HCEC 1CT (cell line): Measurements from ENCODE around the gene MTA3.

Source experiments
- DNase-seq: peaks from one replicate; pipeline ENCODE4 v3.0.0-alpha.2; 2017

The MTA3 gene

GRCh38 chr2:42742740-42743658, 174.6 kb downstream of the MTA3 start:
- no peak for DNase-seq

- no peak for DNase-seq
These were observed 175.2 kb downstream of the MTA3 start for GRCh38 chr2:42743659-42743990.

DNA sequence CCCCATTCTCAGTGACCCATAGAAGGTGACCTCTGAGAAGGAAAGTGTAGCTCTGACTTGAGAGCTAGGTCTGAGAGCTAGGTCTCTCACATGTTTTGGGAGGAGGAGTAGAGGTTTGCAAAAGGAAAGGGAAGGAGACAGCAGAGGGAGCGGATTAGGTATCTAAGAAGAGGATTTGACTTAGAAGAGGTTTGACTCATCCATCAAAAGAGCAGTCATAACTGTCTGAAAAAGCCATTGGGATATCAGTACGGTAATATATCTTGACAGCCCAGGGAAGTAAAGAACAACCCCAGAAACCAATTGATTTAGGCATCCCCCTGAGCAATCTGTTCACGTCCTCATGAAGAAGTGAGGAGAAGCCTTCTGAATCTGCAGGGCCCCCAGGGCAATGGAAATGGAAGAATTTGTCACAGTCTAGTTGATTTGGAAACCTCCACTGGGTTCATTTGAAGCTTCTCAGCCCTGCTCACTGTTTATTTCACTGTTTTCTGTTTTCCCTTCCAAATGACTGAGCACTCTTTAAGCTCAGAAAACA, 176.2 kb downstream of the MTA3 start:
- no peak for DNase-seq

DNA sequence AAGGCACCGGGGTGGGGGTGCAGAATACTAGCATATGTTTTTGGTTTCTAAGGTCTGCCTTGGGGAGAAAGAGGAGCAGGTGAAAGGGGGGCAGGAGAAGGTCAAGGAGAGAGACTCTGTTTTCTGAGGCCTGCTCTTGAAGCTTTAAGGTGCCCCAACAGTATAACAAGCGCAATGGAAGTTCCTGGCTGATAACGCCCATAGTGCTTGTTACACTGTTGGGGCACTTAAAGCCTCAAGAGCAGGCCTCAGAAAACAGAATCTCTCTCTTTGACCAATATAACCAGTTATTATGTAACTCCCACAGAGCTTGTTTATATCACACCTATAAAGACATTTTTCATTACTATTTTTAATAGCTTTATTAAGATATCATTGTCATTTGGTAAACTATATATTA, 179.0 kb downstream of the MTA3 start:
- no peak for DNase-seq

- DNase-seq, result no peak
These were observed 180.4 kb downstream of the MTA3 start for GRCh38 chr2:42748840-42749239.

DNA sequence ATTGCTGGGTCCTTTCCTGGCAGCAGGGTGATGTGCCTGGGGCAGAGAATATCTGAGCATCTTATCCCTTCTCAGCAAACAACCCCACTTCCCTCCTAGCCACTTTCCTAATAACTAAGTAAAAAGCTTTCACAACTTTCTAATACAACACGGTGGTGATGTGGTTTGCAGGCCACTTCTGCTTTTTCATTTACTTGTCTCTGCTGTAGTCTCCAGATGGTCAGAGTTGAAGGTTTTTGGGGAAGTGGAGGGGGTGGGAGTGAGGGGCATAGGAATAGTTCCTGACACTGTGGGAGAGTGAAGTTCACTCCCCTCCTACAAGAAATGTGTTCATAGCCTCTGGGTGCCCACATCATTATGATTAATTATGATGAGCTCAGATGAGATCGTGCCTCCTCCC, 183.9 kb downstream of the MTA3 start:
- no peak for DNase-seq

- no peak for DNase-seq
These were observed 184.7 kb downstream of the MTA3 start for GRCh38 chr2:42752816-42753813.

DNA sequence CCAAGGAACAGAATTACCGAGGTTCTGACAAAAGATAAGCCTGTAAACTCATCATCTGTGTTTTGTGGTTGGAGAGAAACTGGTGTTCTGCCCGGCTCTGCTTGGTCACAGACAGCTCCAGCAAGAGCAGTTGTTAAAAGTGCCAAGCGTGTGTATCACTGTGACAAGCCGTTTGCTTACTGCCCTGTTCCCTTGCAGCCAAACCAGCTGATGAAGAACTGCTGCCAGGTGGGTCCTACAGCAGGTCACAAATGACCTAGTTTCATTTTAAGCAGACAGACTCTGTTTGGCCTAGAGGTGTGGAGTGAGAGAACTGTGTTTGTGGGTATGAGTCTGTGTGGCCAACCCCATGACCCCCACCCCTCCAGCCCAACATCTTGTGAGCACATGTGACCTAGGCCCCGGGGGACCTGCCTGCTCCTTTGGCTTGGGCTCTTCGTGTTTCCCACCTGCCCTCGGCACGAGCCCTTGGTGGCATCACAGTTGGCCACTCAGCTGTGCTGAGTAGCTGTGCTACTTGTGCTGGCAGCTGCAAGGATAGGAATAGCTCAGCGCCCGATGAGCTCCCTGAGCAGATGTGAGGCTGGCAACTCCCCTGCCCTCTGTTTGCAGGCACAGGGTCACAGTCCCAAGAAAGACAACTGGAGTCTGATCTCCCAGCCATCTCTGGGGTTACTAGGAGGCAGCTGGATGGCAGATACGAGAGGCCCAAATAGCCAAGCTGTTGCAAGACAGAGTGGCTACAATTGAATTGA, 185.8 kb downstream of the MTA3 start:
- no peak for DNase-seq

DNA sequence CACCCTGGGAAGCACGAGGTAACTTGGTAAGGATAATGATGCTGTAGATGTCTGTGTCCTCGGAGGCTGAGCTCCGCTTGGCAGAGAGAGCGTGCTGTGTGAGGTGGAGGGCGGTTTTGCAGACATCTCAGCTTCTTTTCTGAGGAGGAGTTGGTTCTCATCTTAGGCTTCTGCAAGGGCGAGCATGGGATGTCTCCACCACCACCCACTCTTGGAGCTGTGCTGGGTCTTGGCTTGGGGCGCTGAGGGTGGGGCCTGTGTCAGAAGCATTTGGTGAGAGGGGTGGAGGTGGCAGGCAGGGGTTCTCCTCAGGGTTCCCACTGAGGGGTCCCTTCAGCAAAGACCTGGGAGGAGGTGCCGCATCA, 186.3 kb downstream of the MTA3 start:
- no peak for DNase-seq

- no peak for DNase-seq
These were observed 186.9 kb downstream of the MTA3 start for GRCh38 chr2:42755191-42755880.

DNA sequence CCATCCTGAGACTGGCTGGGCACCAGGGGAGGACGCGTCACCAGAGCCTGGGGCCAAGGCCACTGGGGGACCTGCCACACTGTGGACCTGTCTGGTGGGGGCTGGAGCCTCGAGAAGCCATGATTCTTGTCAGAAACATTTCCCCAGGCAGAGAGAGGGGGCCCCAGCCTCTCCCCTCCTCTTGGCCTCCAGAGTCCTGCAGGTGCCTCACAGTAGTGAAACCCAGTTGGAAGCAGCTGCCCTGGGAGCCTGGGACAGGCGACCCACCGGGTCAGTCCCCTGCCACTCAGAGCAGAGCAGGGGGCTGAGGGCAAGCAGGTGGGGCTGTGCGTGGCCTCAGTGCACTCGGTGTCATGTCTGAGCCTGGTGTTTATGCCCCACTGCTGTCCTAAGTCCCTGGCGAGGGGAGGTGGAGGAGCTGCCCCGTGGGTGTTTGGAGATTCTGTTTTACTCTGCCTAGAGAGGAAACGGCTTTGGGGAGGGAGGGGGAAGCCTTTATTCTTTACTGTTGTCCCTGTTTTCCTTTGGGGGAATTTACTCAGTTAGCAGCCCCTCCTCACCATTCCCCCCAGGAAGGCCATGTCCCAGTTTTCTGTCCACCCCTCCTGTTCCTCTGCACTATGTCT, 187.8 kb downstream of the MTA3 start:
- DNase-seq, result no peak

GRCh38 chr2:42756966-42757513, 188.6 kb downstream of the MTA3 start:
- DNase-seq, result no peak

- no peak for DNase-seq
These were observed 189.7 kb downstream of the MTA3 start for GRCh38 chr2:42757981-42758740.

GRCh38 chr2:42758751-42759150, 190.3 kb downstream of the MTA3 start:
- no peak for DNase-seq

DNA sequence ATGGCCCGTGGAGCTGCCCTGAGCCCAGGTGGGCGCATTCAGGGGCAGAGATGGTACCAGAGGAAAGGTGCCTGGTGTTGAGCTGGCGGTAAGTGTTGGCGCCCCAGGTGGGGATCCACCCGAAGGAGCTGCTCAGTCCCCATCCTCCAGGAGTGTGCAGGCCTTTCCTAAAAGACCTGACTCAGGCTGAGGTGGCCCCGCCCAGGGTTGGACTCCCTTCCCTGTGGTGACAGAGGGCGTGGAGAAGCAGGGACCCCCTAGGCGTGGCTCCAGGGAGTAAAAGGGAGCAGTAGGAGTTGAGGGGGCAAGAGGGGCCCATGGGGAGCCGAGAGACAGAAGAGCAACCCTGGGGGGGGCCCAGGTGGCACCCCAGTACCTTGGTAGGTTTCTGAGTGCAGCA, 193.1 kb downstream of the MTA3 start:
- DNase-seq, result no peak

DNA sequence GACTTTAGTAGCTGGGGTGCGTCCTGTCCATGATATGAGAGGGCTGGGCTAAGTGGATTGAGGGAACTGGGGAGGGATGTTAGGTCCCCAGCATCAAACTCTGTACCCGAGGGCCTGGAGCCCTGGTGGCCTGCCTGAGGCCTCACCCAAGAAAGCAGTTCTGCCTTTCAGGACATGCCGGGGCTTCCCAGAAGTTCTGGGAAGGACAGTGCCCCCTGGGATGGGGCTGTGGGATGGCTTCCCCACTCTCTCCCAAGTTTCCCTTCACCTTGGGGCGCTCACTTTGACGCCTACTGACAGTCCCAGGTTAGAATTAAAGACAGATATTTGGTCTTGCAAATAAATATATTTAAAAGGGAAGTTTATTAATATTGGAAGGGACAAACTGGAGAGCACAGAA, 193.7 kb downstream of the MTA3 start:
- DNase-seq, result no peak

DNA sequence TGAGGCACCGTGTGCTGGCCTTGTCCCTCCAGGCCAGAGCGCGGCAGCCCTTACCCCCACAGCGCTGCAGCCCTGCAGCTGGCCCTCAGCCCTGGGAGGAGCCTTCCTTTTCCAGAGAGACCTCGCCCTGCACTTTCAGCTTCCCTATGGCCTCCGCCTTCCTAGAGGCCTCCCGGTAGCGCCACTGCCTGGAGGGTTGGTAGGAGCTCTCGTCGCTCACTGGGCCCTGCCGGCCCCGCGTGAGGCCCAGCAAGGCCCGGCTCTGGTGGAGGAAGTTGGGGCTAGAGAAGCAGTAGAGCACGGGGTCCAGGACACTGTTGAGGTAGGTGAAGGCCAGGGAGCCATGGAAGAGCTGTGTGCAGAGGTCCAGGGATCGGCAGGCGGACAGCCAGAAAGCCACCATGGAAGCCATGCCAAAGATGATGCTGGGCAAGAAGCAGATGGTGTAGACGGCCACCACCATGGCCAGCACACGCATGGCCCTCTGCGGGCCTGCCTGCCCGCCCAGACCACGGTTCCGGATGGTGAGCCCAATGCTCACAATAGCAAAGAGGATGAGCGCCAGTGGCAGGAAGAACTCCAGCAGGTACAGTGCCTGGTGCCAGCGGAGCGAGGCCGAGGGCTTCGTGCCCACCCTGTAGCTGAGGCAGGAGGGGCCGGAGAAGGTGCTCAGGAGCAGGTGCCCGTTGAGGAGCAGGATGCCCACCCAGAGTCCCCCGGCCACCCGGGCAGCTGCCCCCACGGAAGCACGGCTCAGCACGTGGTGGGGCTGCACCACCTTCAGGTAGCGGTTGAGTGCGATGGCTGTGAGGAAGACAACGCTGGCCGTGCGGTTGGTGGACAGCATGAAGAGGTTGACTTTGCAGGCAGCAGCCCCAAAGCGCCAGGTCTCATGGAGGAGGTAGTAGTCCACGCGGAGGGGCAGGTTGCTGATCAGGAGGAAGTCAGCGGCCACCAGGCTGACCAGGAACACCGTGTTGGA, 194.7 kb downstream of the MTA3 start:
- DNase-seq, result no peak

- DNase-seq, result no peak
These were observed 195.7 kb downstream of the MTA3 start, which contains the start of gene OXER1 for GRCh38 chr2:42764096-42764495. OXER1 (minus strand) TSS chr2:42764135; CDS start chr2:42764062, 73 bp downstream.

DNA sequence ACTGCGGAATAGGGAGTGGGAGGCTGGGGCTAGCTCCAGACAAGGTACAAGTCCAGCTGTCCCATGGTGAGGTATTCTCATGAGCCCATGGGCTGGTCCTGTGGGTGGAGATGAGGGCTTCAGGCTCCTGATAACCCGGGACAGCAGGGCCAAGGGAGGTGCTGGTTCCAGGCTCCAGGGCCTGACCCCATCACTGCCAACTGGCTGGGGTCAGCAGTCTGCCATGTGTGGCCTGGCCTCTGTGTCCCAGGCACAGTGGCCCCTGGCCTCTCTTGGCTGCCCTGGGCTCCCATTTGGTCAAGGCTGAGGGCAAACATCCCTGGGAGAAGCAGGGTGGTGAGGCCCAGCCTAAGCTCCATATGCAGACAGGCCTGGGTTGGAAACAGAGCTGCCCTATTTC, 196.5 kb downstream of the MTA3 start:
- no peak for DNase-seq
